Transverse colon (tissue), 4 donors: Measurements from ENCODE around the gene TCAIM.

Experiments used
- POLR2A ChIP-seq: fragments of 450-650 bp; IDR thresholded peaks from one replicate; pipeline ENCODE4 v1.6.1; 2016; ENCODE audit warnings: antibody characterized with exemption, mild to moderate bottlenecking, moderate library complexity
- POLR2AphosphoS5 ChIP-seq, 3 donors: sonication (generic); formaldehyde crosslinking; IDR thresholded peaks; one replicate each; pipeline ENCODE4 v1.6.1; 2016; ENCODE audit warnings: antibody characterized with exemption in 3 of 3
- TF ChIP-seq, protein P1 (sequence below), 5 experiments: fragments of 200-600 bp in 3 of 5; fragments of 450-650 bp in 2 of 5; sonication (generic) in 3 of 5; IDR thresholded peaks; 1 replicate in 2 of 5; 2 replicates in 3 of 5; pipeline ENCODE4 v1.5.1; 2016 to 2017; ENCODE audit warnings: antibody characterized with exemption in 5 of 5, inconsistent platforms in 3 of 5, mild to moderate bottlenecking in 2 of 5, moderate library complexity in 1 of 5

DNA sequence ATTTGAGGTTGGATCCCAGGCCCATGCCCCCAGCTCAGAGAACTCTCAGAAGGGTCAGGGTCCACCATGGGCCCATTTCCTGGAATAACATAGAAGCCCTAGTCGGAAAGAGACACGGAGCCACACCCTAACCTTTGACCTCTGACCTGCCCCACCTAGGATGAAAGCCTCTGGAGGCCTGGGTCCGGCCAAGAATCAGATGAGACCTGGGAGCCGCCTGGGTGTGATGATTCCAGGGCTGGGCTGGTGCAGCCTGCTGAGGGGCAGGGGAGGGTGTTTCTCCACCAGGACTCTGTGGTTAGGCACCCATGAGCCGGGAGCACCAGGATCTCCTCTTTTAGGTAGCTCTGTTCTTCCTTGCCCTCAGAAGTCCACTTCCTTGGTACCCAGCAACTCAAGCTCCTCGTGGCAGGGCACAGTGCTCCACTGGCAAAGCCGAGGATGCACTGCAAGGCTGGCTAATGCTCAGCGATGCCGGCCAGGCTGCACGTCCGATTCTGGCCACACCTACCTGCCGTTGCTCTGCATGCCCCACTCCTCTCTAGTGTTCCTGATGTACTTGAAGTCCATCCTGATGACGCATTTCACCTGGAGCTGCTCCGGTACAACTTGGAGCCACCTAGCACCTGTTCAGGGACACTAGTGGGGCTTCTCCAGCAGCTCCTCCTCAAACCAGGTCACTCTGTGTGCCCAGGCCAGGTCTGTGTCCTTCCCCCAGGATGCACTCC lies 81.5 kb downstream of the TCAIM start:
- TF ChIP-seq POLR2AphosphoS5 (IDR thresholded peaks at IDR 0.05) = no peak
- TF ChIP-seq, protein P1, sequence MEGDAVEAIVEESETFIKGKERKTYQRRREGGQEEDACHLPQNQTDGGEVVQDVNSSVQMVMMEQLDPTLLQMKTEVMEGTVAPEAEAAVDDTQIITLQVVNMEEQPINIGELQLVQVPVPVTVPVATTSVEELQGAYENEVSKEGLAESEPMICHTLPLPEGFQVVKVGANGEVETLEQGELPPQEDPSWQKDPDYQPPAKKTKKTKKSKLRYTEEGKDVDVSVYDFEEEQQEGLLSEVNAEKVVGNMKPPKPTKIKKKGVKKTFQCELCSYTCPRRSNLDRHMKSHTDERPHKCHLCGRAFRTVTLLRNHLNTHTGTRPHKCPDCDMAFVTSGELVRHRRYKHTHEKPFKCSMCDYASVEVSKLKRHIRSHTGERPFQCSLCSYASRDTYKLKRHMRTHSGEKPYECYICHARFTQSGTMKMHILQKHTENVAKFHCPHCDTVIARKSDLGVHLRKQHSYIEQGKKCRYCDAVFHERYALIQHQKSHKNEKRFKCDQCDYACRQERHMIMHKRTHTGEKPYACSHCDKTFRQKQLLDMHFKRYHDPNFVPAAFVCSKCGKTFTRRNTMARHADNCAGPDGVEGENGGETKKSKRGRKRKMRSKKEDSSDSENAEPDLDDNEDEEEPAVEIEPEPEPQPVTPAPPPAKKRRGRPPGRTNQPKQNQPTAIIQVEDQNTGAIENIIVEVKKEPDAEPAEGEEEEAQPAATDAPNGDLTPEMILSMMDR (IDR thresholded peaks at IDR 0.05) = no peak
- no peak for TF ChIP-seq POLR2A
